GM21619 (cell line): ENCODE results near the gene ADCY3.

Source experiments
- ATAC-seq: cut with Tn5 transposase; IDR thresholded peaks from one replicate; pipeline ENCODE4 v1.9.1; 2021; ENCODE audit not compliant: unreplicated experiment

ADCY3 gene

DNA sequence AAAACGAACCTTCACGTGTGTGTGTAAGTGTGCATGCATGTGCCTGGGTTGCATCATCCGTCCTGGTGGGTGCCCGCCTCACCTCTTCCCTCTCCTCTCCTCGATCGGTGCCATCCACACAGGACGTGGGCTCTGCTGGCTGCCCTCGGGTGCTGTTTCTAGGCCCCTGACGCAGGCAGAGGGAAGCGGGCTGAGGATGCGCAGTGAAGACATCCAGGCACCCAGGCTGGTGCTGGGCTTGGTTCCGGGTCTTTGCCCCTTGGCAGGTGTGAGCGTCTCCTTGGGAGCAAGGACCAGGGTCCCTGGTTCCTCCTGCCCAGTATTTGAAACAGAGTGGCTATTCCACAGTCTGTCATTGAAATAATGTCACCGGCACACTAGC lies 6.2 kb upstream of the ADCY3 start:
- no peak for ATAC-seq

DNA sequence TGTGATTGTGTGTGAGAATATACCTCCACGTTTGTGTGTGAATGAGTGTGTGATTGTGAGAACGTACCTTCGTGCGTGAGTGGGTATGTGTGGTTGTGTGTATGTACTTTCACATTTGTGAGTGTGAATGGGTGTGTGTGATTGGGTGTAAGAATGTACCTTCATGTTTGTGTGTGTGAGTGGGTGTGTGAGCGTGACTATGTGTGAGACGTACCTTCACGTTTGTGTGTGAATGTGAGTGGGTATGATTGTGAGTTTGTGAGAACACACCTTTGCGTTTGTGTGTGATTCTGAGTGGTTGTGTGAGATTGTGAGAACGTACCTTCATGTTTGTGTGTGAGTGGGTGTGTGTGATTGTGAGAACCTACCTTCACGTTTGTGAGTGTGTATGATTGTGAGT lies 5.8 kb upstream of the ADCY3 start:
- ATAC-seq: no peak

DNA sequence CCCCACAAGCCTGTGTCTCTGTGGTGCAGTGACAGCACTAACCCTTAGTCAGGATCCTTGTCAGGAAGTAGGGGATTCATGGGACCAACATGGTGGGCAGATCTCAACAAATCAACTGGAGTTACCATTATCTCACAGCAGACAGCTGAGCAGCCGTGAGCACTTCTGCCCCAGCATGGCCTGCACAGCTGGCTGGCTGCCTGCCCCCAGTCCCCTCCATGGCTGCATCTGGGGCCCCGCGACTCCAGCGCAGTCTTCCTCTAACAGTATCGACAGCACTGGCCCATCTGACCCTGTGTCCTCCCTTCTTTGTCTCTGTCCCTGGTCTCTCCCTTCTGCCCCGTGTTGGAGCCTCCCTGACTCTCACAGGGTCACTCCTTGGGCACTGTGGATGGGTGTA lies 4.7 kb upstream of the ADCY3 start:
- no peak for ATAC-seq

DNA sequence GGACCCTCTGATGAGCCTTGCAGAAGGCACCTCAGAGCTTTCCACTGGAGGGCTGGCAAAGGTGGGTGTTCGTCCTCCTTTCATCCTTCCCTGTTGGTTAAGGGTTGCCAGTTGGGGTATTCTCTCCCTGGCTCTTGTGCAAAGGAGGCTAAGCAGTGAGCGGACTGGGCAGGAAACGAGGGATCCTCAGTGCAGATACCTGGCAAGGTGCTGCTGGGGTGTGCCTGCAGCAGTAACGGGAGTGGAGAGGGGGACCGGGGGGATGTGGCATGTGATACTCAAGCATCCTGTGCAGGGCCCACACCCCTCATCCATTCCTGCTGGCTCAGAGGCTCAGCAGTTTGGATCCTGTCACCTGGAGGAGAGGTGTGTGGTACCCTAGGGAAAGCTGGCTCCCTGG lies 4.2 kb upstream of the ADCY3 start:
- ATAC-seq: no peak

DNA sequence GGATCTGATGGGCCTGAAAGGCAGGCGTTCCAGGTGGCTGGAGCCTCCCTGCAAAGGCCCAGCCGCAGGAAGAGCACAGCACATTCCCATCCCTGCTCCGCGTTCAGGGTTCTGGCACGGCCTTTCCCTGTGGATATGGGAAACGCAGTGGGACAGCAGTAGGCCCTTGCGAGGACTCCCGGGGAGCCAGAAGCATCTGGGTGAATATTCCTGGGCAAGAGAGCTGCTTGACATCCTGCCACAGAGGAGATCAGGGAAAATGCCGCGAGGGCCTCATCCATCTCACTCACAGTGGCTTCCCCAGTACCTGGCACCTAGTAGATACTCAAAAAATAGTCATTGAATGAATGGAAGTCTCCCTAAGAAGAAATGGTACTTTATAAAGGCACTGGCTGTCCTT lies 3.1 kb upstream of the ADCY3 start:
- no peak for ATAC-seq

DNA sequence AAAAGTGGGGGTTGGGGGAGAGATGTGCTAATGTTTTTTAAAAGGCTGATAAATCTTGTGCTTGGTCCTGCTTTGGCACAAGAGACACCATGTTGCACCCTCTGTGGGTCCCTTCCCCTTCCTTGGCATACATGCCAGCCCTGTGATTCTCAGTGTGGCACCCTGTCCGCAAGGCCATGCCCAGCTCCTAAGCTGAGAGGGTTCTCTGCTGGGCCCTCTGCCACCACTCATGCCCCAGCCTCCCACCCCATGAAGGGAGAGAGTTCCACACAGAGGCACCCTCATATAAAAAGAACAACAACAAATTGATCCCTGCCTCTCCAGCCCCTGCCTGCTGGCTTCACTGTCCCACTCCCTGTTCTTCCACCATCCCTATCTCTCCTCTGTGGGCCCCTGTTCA lies 2.5 kb upstream of the ADCY3 start:
- no peak for ATAC-seq

DNA sequence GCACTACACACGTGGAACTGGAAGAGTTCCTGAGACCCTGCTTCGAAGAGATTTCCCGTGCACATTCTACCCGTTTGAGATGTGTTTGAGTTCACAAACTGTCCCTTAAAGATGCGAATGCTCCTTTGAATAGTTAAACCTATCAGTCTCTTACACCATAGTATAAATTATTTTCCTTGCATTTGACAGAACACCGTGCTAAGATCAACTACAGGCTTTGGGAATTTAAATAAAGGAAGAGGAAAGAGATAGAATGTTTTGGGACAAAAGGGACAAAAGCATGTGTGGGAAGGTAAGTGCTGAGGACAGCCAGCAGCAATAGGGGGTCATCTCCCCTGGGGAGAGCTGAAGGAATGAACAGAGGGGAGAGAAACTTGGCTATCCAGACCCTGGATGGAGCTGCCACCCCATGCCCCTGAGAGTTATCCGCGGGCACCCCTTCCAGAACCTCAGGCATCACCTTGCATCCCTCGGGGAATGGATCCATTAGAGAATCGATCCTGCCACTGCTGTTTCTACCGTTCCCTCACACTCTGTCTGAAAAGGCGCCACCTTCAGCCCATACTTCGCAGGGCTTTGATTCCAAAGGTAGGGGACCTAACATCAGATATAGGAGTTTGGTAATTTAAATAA lies 888 bp upstream of the ADCY3 start:
- ATAC-seq: no peak

DNA sequence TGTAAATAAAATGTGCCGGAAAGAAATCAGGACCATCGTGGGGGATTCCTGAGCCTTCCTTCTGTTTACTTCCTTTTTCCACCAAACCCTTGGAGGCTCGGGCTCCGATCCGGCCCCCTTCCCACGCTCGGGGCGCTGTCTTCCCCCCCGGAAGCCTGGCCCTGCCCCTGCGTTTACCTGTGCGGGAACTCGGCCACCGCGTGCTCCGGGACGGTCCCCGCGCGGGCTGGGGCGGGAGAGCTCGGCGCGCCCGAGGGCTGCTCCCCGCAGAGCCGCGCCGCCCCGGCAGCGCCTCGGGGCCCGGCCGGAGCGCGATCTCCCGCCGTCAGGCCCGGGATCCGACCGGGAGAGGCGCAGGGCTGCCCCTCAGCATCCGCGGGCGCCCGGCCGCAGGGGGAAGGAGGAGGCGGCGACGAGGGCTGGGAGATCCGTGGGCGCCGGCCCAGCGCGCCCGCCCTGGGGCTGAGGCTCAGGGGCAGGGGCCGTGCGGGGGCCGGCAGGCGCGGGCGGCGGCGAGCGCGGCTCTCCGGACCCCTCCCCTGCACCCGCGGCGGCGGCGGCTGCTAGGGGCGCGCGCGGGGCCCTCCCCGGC lies 435 bp downstream of the ADCY3 start:
- ATAC-seq: peak; percentile 21

DNA sequence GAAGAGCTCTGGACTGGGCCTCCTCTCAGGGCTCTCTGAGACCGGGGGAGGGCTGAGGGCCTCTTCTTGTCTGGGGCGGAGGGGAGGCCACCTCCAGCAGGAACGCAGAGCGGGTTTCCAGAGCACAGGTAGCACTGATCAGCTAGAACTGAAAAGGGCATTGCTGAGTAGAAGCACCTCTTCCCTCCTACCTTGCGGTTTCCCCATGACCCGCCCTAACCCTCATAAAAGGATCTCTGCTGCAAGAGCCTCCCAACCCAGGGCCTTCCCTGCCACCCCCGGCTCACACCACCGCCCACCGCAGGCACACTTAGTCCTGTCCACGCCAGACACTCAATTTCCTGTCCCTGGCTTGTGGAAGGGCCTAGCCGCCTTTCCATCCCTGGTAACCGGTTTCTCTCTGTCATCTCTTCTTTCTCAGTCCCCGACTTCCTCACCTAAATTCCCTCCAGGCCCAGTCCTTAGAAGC lies 966 bp downstream of the ADCY3 start:
- peak; percentile 13 for ATAC-seq

DNA sequence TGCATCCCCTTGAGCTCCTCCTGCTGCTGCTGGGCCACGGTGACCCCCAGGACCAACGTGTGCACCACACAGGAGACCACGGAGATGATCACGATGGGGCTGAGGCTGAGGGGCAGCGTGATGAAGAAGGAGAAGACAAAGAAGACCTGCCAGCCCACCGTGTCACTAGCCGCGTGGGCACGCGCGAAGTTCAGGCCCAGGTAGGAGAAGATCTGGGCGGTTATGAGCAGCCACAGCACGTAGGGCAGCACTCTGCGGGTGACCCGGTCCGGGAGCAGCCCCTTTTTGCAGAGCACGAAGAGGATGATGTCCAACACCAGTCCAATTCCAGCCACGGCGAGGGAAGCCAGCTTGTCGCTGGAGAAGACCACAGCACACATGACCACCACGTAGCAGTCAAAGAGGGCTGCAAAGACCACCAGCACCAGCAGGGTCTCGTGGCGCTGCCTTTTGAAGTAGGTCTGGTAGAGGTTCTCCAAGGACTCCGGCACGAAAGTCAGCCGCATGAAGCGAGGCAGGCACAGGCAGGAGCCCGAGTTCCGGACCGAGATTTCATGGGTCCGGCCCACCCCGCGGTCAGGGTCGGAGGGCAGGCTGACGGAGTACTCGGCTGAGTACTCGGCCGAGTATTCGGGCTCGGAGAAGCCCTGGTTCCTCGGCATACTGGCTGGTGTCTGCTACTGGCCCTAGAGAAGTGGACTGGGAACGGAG lies 1.6 kb downstream of the ADCY3 start:
- no peak for ATAC-seq

DNA sequence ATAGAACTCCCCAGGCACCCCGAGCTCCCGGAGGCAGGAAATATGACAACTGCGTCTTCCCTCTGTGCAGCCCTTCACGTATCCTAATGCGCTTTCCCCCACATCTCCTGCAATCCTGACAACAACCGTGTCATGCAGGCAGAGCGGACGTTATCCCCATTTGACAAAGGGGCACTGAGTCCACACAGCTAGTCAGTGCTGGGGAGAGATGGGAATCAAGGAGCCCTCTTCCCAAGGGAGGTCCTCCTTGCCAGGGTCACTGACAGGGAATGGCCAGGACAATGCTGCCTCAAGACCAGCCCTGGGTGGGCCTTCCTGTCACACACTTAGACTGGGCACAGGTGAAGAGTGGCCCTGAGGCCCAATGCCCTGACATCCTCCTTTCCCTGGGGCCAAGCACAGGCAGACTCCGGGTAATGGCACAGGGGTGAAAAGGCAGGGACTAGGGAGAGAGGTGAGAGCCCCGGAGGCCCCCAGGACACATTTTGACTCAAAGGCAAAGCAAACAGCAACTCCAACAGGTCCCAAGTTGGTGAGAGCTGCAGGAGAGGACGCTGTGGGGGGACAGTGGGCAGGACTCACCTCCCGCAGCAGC lies 2.2 kb downstream of the ADCY3 start:
- ATAC-seq: no peak

DNA sequence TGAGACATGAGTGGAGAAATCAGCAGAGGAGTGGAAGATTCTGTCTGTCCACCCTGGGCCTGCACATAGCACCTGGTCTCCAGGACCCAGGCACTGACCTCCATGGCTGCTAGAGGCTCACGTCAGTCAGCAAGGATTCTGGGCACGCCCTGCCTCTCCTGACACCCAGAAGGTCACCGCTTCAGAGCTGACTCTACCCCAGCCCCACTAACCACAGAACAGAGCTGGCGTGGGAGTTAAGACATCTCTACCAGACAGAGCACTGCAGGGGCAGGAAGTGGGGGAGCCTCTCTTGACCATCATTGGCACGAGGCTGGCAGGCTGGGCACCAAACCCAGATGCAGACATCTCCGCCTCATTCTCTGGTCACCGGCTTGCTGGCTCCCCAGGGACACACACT lies 3.0 kb downstream of the ADCY3 start:
- ATAC-seq: no peak

DNA sequence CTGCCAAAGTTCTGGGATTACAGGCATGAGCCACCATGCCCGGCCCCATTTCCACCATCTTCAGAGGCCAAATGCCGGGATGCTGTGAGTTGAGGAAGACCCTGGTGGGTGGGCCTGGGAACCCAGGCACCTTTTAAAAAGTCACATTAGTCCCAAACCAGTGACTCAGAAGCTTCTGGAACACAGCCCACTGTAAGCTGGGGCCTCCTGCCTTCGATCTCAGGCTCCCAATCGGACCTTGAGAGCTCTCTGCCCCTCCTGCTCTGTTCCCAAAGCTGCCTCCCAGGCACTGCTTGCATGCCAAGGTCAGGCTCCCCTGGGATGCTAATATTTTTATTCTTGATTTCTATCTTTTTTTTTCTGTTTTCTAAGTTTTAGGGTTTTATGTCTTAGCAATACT lies 4.2 kb downstream of the ADCY3 start:
- no peak for ATAC-seq

DNA sequence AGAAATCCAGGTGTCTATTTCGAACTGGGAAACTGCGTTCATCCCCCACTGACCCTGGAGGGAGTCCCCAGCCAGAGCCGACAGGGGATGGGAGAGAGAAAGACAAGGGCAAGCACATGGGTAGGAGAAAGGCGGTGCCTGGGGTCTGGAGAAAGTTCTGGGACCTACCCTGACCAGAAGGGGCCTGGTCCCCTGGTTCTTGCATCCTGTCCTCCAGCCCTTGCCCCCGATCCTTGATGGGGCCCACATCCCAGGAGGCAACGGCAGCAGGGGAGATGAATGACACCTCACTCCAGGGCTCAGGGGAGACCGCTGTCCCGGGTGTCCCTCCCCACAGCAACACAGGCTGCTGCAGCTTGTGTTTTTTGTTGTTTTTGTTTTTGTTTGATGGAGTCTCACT lies 4.9 kb downstream of the ADCY3 start:
- no peak for ATAC-seq

DNA sequence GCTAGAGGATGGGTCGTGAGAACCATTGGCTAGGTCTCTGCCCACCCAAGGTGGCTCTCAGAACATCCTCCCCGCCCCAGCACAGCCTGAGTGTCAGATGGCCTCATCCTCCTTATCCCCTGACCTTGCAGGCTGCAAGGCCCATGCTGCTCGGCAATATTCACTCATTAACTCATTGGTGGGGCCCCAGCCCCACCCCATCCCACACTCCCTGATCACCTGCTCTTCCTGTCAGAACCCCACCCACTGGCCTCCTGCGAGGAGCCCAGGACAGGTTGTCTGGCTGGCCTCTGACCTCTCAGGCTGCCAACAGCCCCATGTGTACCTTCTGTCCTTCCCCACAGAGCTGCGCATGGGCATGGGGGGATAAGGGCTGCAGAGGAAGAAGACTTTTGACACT lies 5.3 kb downstream of the ADCY3 start:
- no peak for ATAC-seq

DNA sequence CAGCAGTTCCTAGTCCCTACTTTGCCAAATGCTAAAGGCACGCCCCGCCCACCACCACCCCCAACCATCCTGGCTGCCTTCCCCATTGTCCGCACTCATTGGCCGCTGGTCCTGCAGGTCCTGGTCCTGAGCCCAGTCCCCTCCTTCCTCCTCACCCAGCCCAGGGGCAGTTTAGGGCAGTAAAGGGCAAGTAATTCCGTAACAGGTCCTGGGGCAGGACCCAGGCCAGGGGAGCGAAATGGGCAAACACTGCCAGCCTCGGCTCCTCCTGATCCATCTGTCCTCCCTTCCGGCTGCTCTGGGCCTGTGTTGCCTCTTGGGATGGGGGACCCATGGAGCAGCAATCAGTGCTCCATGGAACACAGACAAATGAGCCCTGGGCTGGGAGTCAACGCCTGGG lies 6.1 kb downstream of the ADCY3 start:
- ATAC-seq: no peak

DNA sequence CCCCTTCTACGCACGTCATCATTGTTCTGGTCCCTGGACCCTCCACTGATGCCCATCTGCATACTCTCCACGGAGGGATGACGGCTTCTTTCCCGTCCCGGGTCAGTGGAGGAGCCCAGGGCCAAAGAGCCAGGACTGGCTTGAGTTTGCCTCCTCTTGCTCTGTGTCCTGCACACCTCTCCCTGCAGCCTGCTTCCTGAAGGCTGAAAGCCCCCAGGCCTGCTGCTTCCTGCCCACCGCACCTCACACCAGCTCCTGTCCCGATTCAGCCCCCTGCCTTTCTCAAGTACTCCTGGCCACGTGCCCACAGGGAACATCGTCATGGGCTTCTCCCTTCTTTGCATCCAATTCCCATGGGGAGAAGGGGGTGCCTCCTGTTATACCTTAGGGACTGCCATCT lies 7.1 kb downstream of the ADCY3 start:
- no peak for ATAC-seq

DNA sequence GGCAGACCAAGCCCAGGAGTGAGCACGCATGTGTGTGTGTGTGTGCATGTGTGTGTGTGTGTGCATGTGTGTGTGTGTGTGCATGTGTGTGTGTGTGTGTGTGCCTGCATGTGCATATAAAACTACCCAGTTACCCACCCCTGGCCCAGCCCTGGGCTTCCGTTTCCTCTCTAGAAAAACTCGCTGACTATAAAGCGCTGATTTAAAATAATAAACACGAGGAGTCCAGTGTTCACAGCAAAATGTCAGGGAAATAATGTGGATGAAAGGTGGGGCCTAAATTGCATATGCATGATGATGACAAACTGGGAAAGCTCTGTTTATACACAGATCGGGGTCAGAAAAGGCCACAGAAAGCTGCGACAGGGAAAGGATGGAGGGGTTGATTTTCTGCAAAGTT lies 7.5 kb downstream of the ADCY3 start:
- ATAC-seq: no peak

DNA sequence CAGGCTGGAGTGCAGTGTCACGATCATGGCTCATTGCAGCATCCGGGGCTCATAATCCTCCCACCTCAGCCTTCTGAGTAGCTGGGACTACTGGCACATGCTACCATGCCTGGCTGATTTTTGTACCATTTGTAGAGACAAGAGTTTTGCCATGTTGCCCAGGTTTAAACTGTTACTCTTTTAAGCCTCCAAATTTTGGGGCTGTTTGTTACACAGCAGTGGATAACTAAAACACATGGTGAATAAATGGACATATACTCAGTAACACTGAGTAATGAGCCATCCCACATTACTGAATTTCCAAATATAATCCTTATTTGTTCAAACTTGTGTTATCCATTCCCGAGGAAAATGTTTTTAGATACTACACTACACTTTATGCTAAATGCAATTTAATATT lies 9.8 kb downstream of the ADCY3 start:
- no peak for ATAC-seq

DNA sequence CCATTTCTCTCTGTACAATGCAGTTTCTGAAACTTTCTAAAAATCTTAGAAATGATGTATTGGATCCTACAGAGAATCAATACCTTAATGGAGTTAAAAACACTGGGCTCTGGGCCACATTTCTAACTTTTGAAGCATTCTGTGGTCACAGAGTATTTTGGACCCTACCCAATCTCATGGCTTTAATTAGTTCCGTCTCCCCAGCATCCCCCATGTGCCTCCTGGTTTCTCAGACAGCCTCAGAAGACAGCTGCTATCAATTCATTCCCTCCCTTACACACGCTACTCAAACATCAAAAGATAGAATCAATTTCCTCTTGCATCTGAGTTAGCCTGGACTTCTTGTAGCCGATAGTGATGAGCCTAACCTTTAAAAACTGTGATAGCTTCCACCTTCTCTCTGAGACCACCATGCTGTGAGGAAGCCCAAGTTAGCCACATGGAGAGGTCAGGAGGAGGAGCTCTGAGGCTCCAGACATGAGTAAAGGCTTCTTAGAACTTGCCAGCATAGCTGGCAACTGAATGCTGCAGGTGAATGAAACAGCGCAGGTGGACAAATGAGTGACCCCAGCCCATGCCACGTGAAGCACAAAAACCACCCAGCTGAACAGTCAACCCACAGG lies 10.4 kb downstream of the ADCY3 start:
- ATAC-seq: no peak

DNA sequence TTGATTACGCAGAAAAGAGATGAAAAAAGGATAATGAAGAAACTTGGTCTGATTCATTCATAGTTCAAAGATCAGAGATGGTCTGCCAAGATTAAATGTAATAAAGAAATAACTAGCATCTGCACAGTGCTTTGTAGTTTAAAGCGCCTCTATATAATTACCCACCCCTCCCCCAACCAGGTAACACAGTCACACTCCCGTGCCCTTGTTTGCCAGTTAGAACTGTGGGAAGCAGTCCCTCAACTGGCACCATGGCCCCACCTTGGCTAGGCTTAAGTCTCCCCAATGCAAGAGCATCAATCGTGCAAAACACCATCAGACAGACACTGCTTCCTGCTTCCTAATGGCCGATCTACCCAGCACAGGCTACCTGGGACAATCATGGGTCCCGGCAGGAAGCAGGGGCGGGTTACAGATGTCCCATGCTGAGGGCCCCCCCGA lies 11.6 kb downstream of the ADCY3 start:
- no peak for ATAC-seq

DNA sequence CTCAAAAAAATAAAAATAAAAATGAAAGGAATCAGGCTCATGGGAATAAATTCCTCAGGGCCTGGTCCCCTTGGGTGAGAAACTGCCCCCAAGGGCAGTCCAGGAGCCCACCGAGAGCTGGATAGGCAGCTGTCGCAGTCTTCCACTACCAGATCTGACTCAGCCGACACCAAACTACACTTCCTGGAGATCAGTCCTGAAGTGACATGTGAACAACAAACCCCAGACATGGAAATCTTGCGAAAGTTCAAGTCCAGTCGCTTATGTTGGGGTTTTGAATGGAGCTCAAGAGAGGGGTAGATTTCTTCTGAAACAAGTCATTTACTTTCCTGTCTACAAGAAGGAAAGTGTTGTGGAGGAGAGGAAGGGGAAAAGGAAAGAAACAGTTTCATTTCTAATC lies 12.9 kb downstream of the ADCY3 start:
- ATAC-seq: no peak
